ENCODE results near the gene RTTN.
"Not testable (repeated sequence)": the region's sequence is repeated elsewhere in the genome, so short reads cannot be mapped to it uniquely, and the experiment has no call there.

The RTTN gene

GRCh38 chr18:70121842-70122241, 83.6 kb downstream of the RTTN start:
- Mint-ChIP-seq H3K27me3 (no peaks in the 10 kb centered on the region), H3K4me3 (no peak overlapping the region), H3K36me3 (peaks cover 26% of the 10 kb centered on the region), H3K27ac (no peak overlapping the region), H3K4me1 (peaks cover 4% of the 10 kb centered on the region), H3K9me3 (peaks cover 2% of the 10 kb centered on the region)
- ATAC-seq (ENCODE audit: low read depth) (no peak), DNase-seq (ENCODE audit: low spot score in 2 of 2) (no peak)

GRCh38 chr18:70116949-70117348, 88.5 kb downstream of the RTTN start:
- H3K27ac Mint-ChIP-seq: no peak overlapping the region
- peaks cover 4% of the 10 kb centered on the region for H3K4me1 Mint-ChIP-seq
- ATAC-seq (ENCODE audit: low read depth) (no peak), DNase-seq (ENCODE audit: low spot score in 2 of 2) (no peak)
- H3K9me3 Mint-ChIP-seq: peaks cover 2% of the 10 kb centered on the region
- peaks cover 38% of the 10 kb centered on the region for H3K36me3 Mint-ChIP-seq
- H3K4me3 Mint-ChIP-seq: no peak overlapping the region
- H3K27me3 Mint-ChIP-seq: no peaks in the 10 kb centered on the region

DNA sequence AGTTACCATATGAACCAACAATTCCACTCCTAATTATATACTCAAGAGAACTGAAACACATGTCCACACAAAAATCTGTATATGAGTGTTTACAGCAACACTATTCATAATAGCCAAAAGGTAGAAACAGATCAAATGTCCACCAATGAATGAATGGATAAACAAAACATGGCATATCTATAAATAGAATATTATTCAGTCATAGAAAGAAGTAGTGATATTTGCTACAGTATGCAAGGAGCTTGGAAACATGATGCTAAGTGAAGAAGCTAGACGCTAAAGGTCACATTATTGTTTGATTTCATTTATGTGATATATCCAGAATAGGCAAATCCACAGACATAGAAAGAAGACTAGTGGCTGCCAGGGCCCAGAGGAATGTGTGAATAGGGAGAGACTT, 92.0 kb downstream of the RTTN start:
- H3K27me3 Mint-ChIP-seq: no peaks in the 10 kb centered on the region
- H3K36me3 Mint-ChIP-seq: peaks cover 43% of the 10 kb centered on the region
- DNase-seq (ENCODE audit: low spot score in 2 of 2) (no peak), ATAC-seq (ENCODE audit: low read depth) (no peak)
- peaks cover 4% of the 10 kb centered on the region for H3K4me1 Mint-ChIP-seq
- H3K27ac Mint-ChIP-seq: no peak overlapping the region
- H3K4me3 Mint-ChIP-seq: no peak overlapping the region
- H3K9me3 Mint-ChIP-seq: peaks cover 1% of the 10 kb centered on the region

GRCh38 chr18:70110678-70111077, 94.8 kb downstream of the RTTN start:
- Mint-ChIP-seq H3K36me3 (peaks cover 46% of the 10 kb centered on the region), H3K4me3 (no peak overlapping the region), H3K27ac (no peak overlapping the region)

GRCh38 chr18:70107091-70107490, 98.4 kb downstream of the RTTN start:
- ATAC-seq (ENCODE audit: low read depth): no peak
- H3K9me3 Mint-ChIP-seq: no peaks in the 10 kb centered on the region
- no peak overlapping the region for H3K4me3 Mint-ChIP-seq
- H3K4me1 Mint-ChIP-seq: no peaks in the 10 kb centered on the region
- H3K36me3 Mint-ChIP-seq: peaks cover 43% of the 10 kb centered on the region
- no peaks in the 10 kb centered on the region for H3K27me3 Mint-ChIP-seq
- no peak for DNase-seq (ENCODE audit: low spot score in 2 of 2)
- H3K27ac Mint-ChIP-seq: no peak overlapping the region

More at GRCh38 chr18:70110678-70111077, 94.8 kb downstream of the RTTN start:
- ATAC-seq (ENCODE audit: low read depth) (no peak), DNase-seq (ENCODE audit: low spot score in 2 of 2) (no peak)
- Mint-ChIP-seq H3K27me3 (no peaks in the 10 kb centered on the region), H3K4me1 (no peaks in the 10 kb centered on the region), H3K9me3 (no peaks in the 10 kb centered on the region)

GRCh38 chr18:70102854-70103253, 102.6 kb downstream of the RTTN start:
- not testable (repeated sequence) for H3K4me1 Mint-ChIP-seq; H3K9me3 Mint-ChIP-seq; ATAC-seq (ENCODE audit: low read depth); H3K27ac Mint-ChIP-seq; H3K4me3 Mint-ChIP-seq; H3K27me3 Mint-ChIP-seq; DNase-seq (ENCODE audit: low spot score in 2 of 2)
- H3K36me3 Mint-ChIP-seq: peaks cover 40% of the 10 kb centered on the region

DNA sequence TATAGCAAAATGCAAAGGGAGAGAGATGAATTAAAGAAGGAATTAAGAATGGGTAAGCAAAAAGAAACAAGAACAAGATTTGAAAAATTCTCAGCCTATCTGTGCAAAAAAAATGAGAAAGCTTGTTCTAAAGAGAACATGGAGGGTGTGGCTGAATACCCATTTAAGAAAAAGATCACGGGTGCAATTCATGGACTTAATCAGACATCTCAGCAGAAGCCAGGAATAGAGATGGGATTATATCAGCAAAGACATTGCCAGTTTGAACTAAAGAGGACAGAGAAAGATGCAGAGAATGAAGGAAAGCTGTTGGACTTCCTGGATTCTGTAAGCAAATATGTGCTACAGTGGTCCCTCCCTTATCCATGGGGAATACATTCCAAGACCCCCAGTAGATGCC, 115.6 kb downstream of the RTTN start:
- DNase-seq (ENCODE audit: low spot score in 2 of 2) (no peak), ATAC-seq (ENCODE audit: low read depth) (no peak)
- Mint-ChIP-seq H3K36me3 (peaks cover 8% of the 10 kb centered on the region), H3K4me1 (no peaks in the 10 kb centered on the region), H3K9me3 (peaks cover under 1% of the 10 kb centered on the region), H3K27me3 (no peaks in the 10 kb centered on the region), H3K4me3 (no peak overlapping the region), H3K27ac (peak overlapping the region; percentile 7)

DNA sequence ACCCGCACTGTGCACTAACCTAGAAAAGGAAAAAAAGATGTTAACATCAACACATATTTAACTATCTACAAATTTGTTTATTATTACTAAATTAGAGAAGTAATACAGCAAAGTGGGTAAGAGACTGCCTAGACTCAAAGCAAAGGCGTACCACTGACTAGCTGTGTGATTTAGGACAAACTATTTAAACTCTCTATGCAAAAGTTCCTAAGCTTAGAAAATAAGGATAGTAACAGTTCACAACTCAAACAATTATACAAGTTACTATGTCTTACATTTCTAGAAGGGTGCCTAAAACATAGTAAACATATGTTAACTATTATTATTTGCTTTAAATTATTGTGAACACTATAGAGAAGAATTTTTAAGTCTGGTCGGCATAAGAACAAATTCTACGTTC, 119.4 kb downstream of the RTTN start:
- Mint-ChIP-seq H3K27me3 (no peaks in the 10 kb centered on the region), H3K4me3 (no peak overlapping the region), H3K9me3 (no peaks in the 10 kb centered on the region), H3K27ac (no peak overlapping the region), H3K36me3 (peaks cover 2% of the 10 kb centered on the region), H3K4me1 (no peaks in the 10 kb centered on the region)
- no peak for ATAC-seq (ENCODE audit: low read depth)
- DNase-seq (ENCODE audit: low spot score in 2 of 2): no peak

GRCh38 chr18:70085641-70086040, 119.8 kb downstream of the RTTN start:
- Mint-ChIP-seq H3K36me3 (peaks cover 5% of the 10 kb centered on the region), H3K4me3 (no peak overlapping the region), H3K27ac (no peak overlapping the region), H3K9me3 (no peaks in the 10 kb centered on the region), H3K27me3 (no peaks in the 10 kb centered on the region), H3K4me1 (no peaks in the 10 kb centered on the region)
- ATAC-seq (ENCODE audit: low read depth) (no peak), DNase-seq (ENCODE audit: low spot score in 2 of 2) (no peak)

- Mint-ChIP-seq H3K9me3 (no peaks in the 10 kb centered on the region), H3K4me3 (no peak overlapping the region), H3K36me3 (peaks cover 14% of the 10 kb centered on the region), H3K27me3 (no peaks in the 10 kb centered on the region), H3K27ac (no peak overlapping the region), H3K4me1 (no peaks in the 10 kb centered on the region)
- DNase-seq (ENCODE audit: low spot score in 2 of 2) (no peak), ATAC-seq (ENCODE audit: low read depth) (no peak)
Observed at GRCh38 chr18:70082430-70082829, 123.1 kb downstream of the RTTN start.

DNA sequence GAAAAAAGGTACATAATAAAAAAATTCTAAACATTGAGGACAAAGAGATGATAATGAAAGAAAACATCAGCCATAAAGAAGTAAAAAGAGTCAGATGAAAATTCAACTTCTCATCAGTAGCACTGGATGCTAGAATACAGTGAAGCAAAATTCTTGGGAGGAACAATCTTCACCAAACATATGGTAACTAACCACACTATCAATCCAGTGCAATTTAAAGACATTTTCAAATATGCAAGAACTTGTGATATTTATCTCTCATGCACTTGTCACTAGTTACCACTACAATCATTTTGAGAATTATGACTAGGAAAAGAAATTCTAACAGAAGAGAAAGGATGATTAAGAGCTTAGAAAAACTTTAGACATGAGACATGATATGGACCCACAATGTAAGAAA, 127.4 kb downstream of the RTTN start:
- H3K36me3 Mint-ChIP-seq: peaks cover 19% of the 10 kb centered on the region
- no peak for DNase-seq (ENCODE audit: low spot score in 2 of 2)
- H3K4me1 Mint-ChIP-seq: no peaks in the 10 kb centered on the region
- H3K27ac Mint-ChIP-seq: no peak overlapping the region
- no peak for ATAC-seq (ENCODE audit: low read depth)
- H3K9me3 Mint-ChIP-seq: no peaks in the 10 kb centered on the region
- H3K4me3 Mint-ChIP-seq: no peak overlapping the region
- H3K27me3 Mint-ChIP-seq: no peaks in the 10 kb centered on the region

DNA sequence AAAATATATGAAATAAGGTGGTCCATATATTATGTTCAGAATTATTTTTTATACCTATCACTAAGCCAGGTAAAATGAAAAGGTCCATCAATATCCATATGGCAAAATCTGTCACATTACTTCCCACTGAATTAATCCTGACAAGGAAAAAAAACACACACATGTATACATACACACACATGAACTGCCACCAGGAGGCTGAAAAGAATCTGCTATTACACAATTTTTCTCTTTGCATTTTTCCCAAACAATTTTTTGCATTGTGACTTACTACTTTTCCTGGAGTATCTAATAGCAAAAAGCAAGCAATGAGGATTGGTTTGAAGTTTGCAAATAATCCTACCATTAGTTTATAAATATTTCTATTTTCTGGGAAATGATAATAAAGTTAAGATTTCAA, 129.6 kb downstream of the RTTN start:
- DNase-seq (ENCODE audit: low spot score in 2 of 2): no peak
- no peak for ATAC-seq (ENCODE audit: low read depth)
- H3K4me1 Mint-ChIP-seq: no peaks in the 10 kb centered on the region
- H3K27ac Mint-ChIP-seq: no peak overlapping the region
- H3K4me3 Mint-ChIP-seq: no peak overlapping the region
- no peaks in the 10 kb centered on the region for H3K9me3 Mint-ChIP-seq
- H3K36me3 Mint-ChIP-seq: peaks cover 20% of the 10 kb centered on the region
- no peaks in the 10 kb centered on the region for H3K27me3 Mint-ChIP-seq

DNA sequence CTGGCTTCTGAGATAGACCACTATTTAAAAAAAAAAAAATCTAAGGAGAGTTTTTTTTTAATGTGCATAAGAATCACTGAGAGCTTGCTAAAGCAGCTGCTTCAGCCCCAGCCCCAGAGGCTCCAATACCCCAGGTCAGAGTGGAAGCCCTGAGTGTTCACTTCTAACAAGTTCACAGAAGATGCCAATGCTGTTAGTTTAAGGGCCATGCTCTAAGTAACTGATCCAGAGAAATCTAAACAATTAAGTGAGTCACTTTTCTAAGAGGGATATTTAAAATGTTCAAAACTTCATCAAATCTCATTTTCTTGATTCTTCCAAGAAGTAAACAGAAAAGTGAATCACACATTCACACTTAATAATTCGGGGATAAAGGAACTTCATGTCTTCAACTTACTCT, 131.4 kb downstream of the RTTN start:
- no peak overlapping the region for H3K4me3 Mint-ChIP-seq
- no peak overlapping the region for H3K27ac Mint-ChIP-seq
- DNase-seq (ENCODE audit: low spot score in 2 of 2): no peak
- H3K27me3 Mint-ChIP-seq: no peaks in the 10 kb centered on the region
- ATAC-seq (ENCODE audit: low read depth): no peak
- H3K9me3 Mint-ChIP-seq: no peaks in the 10 kb centered on the region
- H3K36me3 Mint-ChIP-seq: peaks cover 21% of the 10 kb centered on the region
- no peaks in the 10 kb centered on the region for H3K4me1 Mint-ChIP-seq

GRCh38 chr18:70073432-70073831, 132.1 kb downstream of the RTTN start:
- H3K9me3 Mint-ChIP-seq: no peaks in the 10 kb centered on the region
- no peaks in the 10 kb centered on the region for H3K27me3 Mint-ChIP-seq
- H3K4me3 Mint-ChIP-seq: no peak overlapping the region
- DNase-seq (ENCODE audit: low spot score in 2 of 2): no peak
- H3K27ac Mint-ChIP-seq: no peak overlapping the region
- ATAC-seq (ENCODE audit: low read depth): no peak
- H3K4me1 Mint-ChIP-seq: no peaks in the 10 kb centered on the region
- peaks cover 23% of the 10 kb centered on the region for H3K36me3 Mint-ChIP-seq

DNA sequence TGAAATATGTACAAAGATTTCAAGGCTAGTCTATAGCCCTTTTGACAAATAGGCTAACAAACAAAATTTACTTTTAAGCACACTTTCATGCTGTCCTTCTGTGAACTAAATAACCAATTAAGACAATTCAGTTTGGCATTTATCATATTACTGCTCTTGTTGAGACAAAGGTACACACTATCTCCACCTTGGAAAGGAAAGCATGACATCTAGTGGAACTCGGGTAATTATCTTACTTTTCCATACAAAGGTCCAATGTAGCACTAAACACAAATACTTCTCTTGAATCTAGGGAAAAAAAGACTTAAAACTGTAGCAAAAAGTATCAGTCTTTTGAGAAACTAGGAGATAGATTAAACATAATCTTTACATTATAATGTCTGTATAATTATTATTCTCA, 132.8 kb downstream of the RTTN start:
- Mint-ChIP-seq H3K4me1 (no peaks in the 10 kb centered on the region), H3K27ac (no peak overlapping the region), H3K4me3 (no peak overlapping the region), H3K27me3 (no peaks in the 10 kb centered on the region), H3K9me3 (no peaks in the 10 kb centered on the region), H3K36me3 (peaks cover 22% of the 10 kb centered on the region)
- ATAC-seq (ENCODE audit: low read depth) (no peak), DNase-seq (ENCODE audit: low spot score in 2 of 2) (no peak)

- ATAC-seq (ENCODE audit: low read depth) (no peak), DNase-seq (ENCODE audit: low spot score in 2 of 2) (no peak)
- Mint-ChIP-seq H3K27ac (no peak overlapping the region), H3K4me1 (no peaks in the 10 kb centered on the region), H3K27me3 (no peaks in the 10 kb centered on the region), H3K36me3 (peaks cover 20% of the 10 kb centered on the region), H3K9me3 (no peaks in the 10 kb centered on the region), H3K4me3 (no peak overlapping the region)
Observed at GRCh38 chr18:70069965-70070364, 135.5 kb downstream of the RTTN start.

Data from memory B cell (primary cell).